GM19025 (cell line): ENCODE data around the gene ADORA1.
A peak's percentile ranks its signal among the peaks of the same experiment; 100 is the strongest.

Experiments
- ATAC-seq: cut with Tn5 transposase; IDR thresholded peaks from one replicate; pipeline ENCODE4 v1.9.1; 2021; ENCODE audit warnings: mild to moderate bottlenecking, low read depth, moderate library complexity; ENCODE audit not compliant: unreplicated experiment

The ADORA1 gene

DNA sequence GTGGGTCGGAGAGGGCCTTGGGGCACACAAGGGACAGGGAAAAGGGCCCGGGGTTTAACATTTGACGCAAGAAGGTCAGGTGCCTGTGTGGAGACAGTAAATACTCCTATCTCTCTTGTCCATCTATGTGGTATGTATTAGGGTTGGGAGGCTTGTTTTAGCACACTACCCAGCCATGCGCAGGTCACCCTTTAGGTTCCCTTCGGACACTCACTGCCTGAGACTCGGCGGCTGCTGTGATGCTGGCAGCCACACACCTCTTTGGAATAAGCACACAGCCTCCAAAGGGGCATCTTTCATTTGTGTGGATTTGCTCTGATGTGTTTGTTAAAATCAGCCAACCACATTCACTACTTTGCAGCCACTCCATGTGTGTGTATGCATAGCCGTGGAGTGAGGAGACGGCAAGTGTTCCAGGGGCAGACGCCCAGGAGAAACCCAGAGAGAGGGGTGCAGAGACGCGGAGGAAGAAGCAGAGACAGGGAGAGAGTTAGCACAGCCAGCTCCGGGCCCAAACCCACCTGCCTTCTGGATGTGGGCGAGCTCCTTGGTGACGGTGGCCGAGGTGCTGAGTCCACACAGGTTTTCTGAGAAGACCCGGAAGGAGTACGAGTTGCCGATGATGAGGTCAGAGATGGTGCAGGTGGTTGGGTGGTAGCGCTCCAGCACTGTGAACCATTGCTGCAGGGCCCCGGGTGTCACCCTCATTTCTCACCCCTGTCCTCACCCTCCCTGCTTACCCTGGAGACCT lies 42.4 kb downstream of the ADORA1 start:
- ATAC-seq: no peak

DNA sequence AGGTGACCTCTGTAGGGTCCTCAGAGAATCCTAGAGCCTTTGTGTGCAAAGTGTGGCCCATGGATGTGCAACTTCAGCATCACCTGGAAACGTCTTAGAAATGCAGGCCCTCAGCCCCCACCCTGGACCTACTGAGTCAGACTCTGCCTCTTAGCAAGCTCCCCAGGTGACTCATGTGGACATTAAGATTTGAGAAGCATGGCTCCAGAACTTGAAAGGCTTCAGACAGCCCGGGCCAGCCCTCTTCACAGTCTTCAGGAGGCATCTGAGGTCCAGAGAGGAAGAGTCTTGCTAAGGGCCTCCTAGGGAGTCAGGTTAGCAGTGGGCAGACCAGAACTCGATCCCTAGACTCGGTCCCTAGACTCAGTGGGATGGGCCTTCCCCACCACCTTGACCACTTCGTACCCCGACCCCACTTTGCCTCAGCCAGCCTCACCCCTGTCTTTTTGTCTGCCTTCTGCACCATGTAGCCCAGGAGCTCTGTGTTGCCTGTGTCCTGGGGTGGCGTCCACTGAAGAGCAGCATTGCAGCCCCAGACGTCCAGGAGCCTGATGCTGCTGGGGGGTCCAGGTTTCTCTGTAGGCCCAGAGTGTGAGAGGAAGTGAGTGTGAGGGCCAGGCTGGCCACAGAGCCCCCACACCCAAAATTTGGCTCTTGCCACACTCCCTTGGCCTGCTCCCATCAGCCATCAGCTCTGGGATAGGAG lies 43.3 kb downstream of the ADORA1 start:
- no peak for ATAC-seq

DNA sequence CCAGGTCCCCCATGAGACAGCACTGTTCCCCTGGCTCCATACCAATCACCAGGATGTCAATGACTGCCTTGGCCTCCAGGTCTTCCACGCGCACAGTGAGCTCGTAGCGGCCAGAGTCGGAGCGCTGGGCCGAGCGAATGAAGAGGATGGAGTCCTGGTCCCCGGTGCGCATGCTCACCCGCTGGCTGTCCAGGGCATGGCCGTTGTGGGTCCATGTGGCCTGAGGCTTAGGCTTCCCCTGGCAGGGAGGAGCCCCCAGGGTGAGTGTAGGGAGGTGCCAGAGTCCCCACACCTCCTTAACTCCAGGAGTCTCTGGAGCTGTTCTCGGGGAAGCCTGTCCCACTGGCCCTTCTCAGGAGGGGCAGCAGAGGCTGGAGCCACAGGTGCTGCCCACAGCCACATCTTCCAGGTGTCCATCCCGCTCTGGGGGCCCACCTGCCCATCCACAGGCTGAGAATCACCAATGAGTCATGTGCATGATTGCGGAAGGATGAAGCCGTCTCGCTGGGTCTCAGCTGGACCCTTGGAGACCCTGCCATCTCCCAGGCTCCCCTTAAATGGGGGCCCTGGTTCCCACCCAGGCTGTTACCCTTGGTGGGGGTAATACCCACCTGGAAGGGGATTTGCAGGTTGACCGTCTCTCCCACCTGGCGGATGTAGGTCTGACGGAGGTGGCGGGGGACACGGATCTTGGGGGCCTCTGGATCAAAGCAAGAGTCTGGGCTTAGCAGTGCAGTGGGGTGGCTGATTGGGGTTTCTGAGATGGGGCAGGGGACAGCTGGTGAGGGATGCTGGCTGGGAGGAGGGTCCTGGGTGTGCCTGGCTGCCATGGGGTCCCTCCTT lies 44.0 kb downstream of the ADORA1 start:
- no peak for ATAC-seq

DNA sequence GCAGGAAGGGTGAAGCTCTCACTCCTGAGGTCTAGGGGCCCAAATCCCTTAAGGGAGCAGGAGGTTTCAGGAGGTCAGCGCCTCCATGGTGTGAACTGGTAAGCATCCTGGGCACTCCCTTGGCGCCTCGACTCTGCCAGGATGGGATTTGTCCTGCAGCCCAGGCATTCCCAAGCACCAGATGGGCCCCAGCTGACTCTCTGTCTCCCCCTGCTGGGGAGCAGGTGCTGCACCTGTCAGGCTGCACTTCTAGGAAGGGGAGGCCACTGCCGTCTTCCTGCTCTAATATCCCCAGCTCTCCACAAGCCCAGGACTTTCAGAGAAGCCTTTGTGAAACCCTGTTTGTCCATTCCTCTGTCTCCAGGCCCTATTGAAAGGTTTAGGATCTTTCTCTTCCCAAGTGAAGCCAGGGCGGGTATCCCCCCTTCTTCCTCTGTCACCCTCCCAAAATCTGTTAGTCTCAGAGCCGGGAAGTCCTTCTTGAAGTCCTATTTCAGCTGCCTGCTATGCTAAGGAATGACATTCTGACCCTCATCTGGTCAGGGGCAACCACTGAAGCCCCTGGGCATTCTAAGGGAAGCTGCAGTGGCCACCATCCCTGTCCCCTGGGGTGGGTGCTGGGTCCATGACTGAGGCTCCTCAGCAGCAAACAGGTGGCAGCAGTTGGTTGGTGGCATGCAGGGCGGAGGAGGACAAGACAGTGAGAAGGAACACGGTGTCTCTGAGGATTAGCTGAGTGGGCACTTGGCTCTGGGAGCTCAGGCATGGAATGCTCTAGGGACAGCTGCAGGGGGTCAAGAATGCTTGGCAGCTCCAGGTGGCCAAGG lies 44.9 kb downstream of the ADORA1 start:
- ATAC-seq: no peak

DNA sequence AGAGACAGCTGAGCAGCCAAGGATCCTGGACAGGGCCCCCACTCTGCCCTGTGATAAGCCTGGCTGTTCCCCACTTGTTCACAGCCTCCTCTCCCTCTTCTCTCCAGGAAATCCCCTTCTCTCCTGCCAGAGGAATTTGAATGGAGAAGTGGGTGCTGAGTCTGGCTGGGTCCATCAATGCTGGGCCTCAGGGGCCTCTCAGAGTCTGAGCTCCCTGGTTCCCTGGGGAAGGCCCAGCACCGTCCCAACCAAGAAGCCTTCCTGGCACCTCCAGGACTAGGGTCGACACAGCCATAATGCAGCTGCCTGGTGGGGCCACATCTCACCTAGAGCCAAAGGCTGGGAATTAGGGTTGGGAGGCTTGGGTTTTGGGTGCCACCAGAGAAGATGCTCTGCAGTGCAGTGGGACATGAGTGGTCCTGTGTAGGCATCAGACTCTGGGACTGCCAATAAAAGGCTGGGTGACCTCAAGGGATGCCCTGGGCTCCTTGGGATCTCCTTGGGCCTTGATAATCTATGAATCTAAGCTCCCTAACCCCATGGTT lies 45.6 kb downstream of the ADORA1 start:
- ATAC-seq: no peak

DNA sequence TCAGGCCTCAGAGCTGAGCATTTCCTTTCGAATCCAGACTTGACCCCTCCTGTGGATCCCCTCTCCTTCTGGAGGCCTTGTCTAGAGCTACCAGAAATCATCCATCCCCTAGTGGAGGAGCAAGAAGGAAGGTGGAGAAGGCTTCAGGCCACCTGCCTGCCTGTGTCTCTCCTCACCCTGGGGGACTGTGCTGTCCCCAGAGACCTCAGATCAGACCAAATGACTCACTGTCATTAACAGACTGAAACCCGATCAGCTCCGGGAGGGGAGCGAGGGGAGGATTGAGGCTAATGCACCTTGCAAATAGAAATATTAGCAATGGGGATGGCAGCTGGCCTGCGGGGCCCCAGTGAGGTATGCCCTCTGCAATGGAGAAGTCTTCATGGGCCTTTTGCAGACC lies 46.0 kb downstream of the ADORA1 start:
- peak; percentile 93 for ATAC-seq

DNA sequence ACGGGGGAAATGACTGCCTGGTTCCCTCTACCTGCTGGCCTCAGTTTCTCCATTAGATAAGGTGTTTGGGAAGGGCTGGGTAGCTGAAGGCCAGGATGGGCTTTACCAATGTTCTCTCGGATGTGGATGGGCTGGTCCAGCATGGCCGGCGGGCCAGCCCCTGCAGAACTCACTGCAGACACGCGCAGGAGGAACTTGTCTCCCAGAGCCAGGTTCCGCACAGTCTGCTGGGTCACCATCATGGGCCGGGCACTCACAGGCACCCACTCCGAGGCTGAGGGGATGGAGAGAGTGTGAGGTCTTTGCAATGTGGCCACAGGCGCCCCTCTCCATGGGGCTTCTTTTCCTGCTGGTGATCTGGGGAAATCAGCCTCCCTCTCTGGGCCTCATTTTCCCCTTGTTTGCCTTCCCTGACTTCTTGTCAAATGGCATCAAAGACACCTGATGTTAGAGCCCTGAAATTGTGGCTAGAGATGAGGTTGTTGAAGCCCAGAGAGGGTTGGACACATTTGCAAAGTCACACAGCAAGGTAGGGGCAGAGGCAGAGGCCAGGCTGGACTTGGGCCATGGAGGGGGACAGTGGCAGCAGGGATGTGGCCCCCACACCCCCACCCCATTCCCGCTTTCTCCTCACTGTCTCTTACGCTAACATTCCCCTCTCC lies 46.9 kb downstream of the ADORA1 start:
- ATAC-seq: no peak

DNA sequence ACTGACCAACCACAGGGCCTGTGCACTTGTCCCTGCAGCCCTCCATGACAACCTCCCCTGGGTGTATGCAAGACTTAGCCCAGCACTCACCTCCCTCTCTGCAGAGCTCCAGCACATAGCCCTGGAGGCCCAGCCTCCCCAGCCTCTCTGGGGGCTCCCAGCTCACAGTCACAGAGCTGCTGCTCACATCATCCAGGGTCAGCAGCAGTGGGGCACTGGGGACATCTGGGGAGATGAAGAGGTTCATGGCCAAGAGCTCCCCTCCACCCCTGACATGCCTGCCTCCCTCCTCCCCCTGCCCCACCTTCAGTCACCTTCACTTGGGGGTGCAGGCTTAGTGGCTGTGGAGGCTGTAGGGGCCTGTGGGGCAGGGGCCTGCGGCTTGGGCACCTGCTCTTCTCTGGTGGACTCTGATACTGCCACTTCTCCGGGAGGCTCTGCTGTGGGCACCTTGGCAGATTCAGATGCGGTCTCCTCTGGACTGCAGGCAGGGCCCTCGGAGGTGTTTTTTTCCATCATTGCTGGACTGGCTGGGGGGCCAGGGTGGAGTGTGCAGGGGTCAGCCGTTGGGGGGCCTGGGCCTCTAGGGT lies 47.8 kb downstream of the ADORA1 start, which contains the start of gene MYBPH:
Gene MYBPH, minus strand, starts transcription at position 590 of the 590 bp plus-strand sequence. Its CDS starts 71 bp downstream, at position 519.
- ATAC-seq: no peak

DNA sequence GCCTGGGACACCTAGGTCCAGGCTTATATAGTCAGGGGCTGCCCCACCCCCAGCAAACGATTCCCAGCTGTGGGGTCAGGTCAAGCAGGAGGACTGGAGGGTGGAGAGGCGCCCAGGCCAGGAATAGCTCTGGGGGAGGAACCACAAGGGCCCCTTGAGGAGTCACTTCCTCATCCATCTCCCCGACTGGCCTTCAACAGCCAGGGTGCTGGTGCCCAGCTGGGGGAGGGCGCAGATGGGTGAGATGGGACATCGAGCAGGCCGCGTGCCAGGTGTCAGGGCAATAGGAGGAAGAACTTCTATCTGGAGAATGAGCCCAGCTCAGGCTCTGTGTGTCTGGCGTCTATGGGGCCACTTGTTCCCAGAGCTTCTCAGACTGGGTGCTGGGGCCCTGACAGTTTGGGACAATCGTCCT lies 48.3 kb downstream of the ADORA1 start:
- ATAC-seq: no peak

DNA sequence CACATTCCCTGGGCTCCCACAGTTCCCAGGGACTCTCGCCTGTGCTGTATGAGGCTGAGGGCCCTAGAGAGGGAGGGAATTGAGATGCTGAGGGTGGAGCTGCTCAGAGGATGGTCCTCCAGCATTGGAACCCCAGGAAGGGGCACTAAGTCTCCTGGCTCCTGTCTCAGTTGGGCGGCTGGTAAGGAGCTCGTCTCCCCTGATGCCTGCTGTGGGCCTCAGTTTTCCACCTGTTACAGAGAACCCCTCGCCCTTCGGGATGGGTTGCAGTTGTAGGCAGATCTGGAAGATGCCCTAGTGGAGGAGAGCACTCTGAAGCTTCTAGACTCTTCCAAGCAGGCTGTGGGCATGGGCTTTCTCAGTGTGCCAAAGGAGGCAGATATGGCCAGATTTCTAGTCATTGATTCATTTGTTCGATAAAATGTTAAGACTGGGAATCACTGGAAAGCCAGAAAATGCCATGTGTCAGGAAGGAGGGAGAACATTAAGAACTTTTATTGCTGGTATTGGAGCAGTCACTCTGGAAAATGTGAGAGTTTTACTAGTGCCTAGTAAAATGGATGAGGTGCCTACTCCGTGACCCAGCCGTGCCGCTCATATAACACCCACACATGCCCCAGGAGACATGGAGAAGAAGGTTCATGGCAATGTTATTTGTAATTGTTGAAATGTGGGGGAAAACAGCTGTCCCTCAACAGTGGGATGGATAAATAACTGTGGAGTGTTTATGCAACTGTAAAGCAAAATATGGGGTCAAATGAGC lies 48.9 kb downstream of the ADORA1 start:
- ATAC-seq: no peak

DNA sequence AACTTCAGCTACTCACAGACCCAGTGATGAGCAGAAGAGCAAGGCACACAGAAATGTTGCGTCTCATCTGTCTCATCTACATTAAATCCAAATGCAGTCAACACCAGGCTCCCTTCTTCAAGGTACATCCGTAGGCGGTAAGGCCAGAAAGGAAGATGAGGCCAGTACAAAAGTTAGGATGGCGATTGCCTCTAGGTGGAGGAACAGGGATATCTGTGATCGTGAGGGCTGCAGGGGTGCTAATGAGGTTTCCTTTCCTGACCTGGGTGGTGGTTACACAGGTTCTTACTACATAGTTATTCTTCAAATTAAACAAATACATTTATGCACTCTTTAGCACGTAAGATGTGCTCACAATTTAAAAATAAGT lies 49.5 kb downstream of the ADORA1 start:
- no peak for ATAC-seq

DNA sequence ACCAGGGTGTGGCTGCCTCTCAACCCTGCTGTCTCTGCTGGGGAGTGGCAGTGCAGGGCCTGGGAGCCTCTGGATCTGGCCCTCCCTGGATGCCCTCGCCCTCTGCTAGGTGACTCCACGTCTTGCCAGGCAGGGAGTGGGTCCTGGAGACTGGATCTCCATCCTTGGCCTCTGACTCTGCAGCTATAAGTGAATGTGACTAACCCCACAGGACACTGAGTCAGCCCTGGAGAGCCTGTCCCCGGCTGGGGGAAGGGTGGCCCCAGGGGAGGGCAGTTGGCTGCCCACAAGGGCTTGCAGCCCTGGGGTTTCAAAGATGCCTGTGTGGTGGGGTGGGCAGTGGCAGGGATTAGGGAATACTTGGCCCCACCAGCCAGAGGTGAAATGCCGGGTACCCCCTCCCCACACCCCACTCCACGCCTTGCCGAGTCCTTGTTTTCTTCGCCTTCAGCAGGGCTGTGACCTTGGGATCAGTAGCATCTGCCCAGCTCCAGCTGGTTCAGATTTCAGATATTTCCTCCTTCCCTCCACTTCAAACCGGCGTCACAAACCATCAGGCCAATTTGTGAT lies 50.0 kb downstream of the ADORA1 start:
- ATAC-seq: no peak

DNA sequence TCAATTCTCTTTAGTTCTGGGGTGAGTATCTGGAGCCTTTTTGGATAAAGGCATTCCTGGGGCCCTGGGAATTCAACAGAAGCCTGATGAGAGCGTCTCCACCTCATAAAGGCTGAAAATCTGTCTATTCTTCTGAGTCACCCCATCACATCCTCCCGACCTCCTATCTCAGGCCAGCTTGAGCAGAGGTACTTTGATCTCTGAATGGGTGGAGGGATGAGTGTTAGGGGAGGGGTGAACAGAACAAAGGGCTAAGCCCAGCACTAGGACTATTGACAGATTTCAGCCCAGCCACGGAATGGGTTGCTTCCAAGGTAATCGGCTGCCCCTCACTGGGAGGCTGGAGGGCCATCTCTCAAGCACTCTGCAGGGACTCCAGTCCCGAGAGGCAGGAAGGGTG lies 50.6 kb downstream of the ADORA1 start:
- ATAC-seq: no peak

DNA sequence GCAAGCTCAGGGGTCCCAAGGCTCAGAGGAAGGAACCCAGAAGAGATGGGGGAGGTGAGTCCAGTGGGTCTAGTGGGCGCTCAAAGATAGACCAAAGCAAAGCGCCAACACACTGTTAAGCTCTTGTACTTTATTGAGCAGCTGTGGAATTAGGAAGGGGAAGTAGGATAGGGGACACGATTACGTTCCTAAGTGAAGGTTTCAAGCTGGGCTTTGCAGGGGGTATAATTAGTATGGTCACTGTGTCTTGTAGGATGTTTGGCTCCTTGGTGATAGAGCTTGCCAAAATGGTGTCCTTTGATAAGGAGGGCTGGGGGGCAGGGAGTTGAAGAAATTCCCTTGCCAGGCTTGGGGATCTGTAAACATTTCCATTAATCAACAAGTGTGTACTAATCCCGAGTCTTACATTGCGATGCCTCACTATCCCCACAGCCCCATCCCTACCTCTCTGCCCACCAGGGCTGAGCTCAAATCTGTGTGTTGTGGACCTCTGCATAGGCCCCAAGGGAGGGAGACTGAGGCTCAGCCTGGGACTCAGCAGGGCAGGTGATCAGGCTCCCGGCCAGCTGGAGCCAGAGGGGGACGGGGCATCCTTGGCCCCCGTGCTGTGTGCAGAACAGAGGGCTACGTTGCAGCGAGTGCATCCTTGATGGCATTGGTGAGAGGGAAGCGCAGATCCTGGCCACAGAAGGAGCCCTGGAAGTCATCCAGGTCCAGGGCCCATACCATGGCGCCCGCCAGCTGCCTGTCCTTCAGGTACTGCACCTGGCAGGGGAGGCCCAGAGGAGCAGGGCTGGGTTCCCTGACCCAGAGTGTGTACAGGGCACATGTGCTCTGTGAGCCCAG lies 51.5 kb downstream of the ADORA1 start:
- no peak for ATAC-seq

DNA sequence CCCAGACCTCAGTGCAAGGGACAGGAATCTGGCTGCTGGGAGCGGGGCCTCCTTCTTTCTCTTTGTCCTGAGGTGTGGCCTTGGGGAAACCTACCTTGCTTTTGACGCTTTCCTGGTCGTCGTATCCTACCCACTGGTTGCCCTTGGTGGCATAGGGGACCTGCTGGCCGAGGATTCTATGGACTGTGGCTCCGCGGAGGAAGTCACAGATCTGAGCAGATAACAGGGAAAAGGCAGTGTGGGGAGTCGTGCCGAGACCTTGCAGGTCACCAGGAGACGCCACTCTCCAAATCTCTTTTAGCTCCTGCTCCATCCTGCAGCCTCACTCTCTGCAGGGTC lies 52.1 kb downstream of the ADORA1 start:
- ATAC-seq: no peak

DNA sequence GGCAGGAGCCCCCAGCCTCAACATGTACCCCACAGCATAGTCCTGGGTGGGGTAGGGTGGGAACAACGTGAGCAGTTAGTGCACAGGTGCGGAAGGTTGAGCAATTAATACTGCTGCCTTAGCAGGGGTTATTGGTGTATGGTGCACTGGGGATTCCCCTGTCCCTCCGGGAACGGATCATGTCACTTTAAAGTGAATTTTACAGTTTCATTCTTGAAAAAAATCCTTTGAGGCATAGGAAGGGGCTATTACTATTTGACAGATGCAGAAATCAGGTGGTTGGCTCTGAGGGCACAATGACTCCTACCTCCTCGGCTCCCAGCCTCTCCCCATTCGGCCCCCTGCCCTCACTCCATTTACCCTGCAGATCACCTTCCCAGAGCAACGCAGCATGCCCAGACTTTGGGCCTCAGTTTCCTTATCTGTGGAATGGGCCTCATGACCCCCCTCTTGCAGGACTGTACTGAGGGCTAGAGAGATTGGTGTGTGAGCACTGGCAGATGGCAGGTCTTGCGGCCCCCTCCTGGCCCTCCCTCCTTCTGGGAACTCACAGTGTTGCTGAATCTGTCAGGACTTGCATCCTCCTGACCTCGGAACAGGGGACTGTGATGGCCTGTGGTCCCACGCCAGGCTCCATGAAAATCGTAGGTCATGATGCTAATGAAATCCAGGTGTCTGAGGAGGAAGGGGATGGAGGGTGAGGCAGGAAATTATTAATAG lies 53.2 kb downstream of the ADORA1 start:
- ATAC-seq: no peak
